Colonic mucosa (tissue), 4 donors: ENCODE data around the gene LRRC26. TPM values are rescaled to one million over a fixed set of nuclear protein-coding genes. Genes with fewer than 3 reads are reported as not detected.

Source experiments
- DNase-seq: peaks from one replicate; pipeline ENCODE4 v3.0.0-alpha.2; 2020
- H3K27ac ChIP-seq: fragments of 200-600 bp; one replicate; pipeline ENCODE4 v1.8.0; 2021
- H3K27me3 ChIP-seq: fragments of 200-600 bp; one replicate; pipeline ENCODE4 v1.8.0; 2021
- H3K36me3 ChIP-seq: fragments of 200-600 bp; one replicate; pipeline ENCODE4 v1.8.0; 2021
- H3K4me1 ChIP-seq: fragments of 200-600 bp; one replicate; pipeline ENCODE4 v1.8.0; 2021; ENCODE audit warnings: mild to moderate bottlenecking
- H3K4me3 ChIP-seq: fragments of 200-600 bp; one replicate; pipeline ENCODE4 v1.8.0; 2021
- H3K9ac ChIP-seq, 2 donors: one replicate each; pipeline ENCODE4 v1.7.0; 2013; ENCODE audit warnings: control low read depth in 2 of 2, low read depth in 2 of 2, low read length in 2 of 2
- H3K9me3 ChIP-seq: fragments of 200-600 bp; one replicate; pipeline ENCODE4 v1.8.0; 2021
- intact Hi-C: fragments of 100-400 bp; cut with DNase I; formaldehyde crosslinking; loops from one replicate; pipeline ENCODE4 v1.14.1; 2022
- total RNA-seq, 2 donors: library from RNA; stranded (reverse); fragmentation: NEBNext Ultra II Directional in 1 of 2; extraction: Animal tissue kit (Norgen Biotek cat#: 25700) in 1 of 2; gene quantifications; one replicate each; pipeline ENCODE4 v1.2.1, GENCODE V29; 2021
- TF ChIP-seq, protein P1 (sequence below): fragments of 200-600 bp; IDR thresholded peaks from one replicate; pipeline ENCODE4 v1.8.0; 2022; ENCODE audit warnings: antibody characterized with exemption, mild to moderate bottlenecking
- donor health status: healthy.
- donor health status: DM: no; HTN: no; CAD: no.
- donor health status: DM: no; HTN: no; CAD: no.

The LRRC26 gene
- total RNA-seq, 2 donors from 2014 or later = 64.6 to 95.8 TPM

DNA sequence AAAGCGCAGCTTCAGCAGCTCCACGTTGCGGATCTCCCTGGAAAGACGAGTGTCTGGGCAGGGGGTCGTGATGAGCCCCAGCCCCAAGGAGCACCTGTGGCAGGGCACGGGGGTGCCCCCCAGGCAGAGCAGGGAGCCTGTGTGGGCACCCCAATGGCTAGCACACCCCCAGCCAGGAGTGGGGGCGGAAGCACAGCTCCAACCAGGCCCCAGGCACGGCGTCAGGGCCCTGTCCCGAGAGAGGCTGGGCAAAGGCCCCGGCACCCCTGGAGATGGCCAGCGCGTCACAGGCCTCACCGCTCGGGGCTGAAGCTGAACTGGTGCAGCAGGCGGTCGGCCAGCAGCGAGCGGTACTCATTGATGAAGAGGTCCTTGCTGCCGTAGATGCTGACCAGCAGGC is 10.6 kb upstream of the LRRC26 start:
- DNase-seq = no peak
- Histone ChIP-seq H3K27ac (no peak overlapping the region), H3K9ac (no peak overlapping the region), H3K9me3 (no peaks in the 10 kb centered on the region), H3K4me3 (no peak overlapping the region), H3K36me3 (no peaks in the 10 kb centered on the region), H3K4me1 (peaks cover 4% of the 10 kb centered on the region), H3K27me3 (peaks cover 2% of the 10 kb centered on the region)
- TF ChIP-seq, protein P1, sequence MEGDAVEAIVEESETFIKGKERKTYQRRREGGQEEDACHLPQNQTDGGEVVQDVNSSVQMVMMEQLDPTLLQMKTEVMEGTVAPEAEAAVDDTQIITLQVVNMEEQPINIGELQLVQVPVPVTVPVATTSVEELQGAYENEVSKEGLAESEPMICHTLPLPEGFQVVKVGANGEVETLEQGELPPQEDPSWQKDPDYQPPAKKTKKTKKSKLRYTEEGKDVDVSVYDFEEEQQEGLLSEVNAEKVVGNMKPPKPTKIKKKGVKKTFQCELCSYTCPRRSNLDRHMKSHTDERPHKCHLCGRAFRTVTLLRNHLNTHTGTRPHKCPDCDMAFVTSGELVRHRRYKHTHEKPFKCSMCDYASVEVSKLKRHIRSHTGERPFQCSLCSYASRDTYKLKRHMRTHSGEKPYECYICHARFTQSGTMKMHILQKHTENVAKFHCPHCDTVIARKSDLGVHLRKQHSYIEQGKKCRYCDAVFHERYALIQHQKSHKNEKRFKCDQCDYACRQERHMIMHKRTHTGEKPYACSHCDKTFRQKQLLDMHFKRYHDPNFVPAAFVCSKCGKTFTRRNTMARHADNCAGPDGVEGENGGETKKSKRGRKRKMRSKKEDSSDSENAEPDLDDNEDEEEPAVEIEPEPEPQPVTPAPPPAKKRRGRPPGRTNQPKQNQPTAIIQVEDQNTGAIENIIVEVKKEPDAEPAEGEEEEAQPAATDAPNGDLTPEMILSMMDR = no peak
- intact Hi-C loops = no loop called here

DNA sequence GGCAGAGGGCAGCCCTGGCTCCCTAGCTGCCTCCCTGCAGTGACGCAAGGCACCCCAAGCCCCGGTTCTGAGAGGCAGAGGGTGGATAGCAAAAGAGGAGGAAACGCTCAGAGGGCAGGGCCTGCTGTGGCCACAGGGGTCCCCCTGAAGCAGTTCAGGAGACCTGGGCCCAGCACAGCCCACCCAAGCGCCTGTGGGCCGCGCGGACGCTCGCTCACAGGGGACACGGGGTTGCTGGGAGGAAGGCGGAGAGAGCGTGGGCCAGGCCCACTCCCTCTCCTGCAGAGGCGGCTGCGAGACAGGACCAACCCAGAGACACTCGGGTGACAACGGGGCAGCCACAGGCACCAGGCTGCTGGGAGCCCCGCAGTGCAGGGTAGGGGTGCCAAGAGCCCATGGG is 9.9 kb upstream of the LRRC26 start:
- TF ChIP-seq, protein P1 = no peak
- peaks cover 9% of the 10 kb centered on the region for H3K27me3 ChIP-seq
- H3K36me3 ChIP-seq = no peaks in the 10 kb centered on the region
- H3K9ac ChIP-seq = no peak overlapping the region
- H3K4me3 ChIP-seq = no peak overlapping the region
- no peaks in the 10 kb centered on the region for H3K9me3 ChIP-seq
- H3K4me1 ChIP-seq = peaks cover 4% of the 10 kb centered on the region
- intact Hi-C loops = no loop called here
- H3K27ac ChIP-seq = no peak overlapping the region
- DNase-seq = no peak

DNA sequence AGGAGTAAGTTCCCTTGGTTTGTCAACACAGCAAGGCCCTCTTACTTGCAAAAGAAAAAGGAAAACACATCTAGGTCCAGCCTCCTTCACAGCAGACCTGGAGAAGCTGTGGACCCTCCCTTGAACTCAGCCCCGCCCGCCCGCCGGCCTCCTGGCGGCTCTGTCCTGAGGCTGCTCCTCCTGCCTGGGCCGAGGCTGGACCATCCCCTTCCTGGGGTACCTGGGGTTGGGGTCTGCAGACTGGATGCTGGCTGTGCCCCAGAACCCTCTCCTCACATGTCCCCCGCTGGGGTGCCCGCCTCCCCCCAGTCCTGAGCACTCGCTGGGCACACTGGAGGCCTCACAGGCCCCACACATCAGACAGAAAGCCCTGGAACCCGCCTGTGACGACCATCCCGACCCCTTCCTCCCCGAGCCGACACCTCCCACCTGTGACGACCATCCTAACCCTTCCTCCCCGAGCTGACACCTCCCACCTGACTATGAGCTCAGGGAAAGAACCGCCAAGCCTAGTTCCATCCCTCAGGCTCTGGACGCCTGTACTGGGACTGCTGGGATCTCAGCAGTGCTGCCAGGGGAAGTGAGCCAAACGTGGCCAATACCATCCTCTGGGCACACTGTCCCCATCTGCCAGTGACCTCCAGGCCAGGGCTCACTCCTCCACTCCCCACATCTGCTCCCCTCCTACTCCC is 9.2 kb upstream of the LRRC26 start:
- Histone ChIP-seq H3K27ac (no peak overlapping the region), H3K4me1 (peaks cover 4% of the 10 kb centered on the region), H3K4me3 (no peak overlapping the region), H3K9me3 (no peaks in the 10 kb centered on the region), H3K36me3 (no peaks in the 10 kb centered on the region), H3K9ac (no peak overlapping the region), H3K27me3 (peaks cover 9% of the 10 kb centered on the region)
- intact Hi-C loops = no loop called here
- TF ChIP-seq, protein P1 = no peak
- DNase-seq = no peak

GRCh38 chr9:137178201-137178938 is 8.5 kb upstream of the LRRC26 start:
- Histone ChIP-seq H3K4me3 (no peak overlapping the region), H3K9ac (no peak overlapping the region), H3K9me3 (no peaks in the 10 kb centered on the region), H3K36me3 (no peaks in the 10 kb centered on the region), H3K4me1 (peaks cover 4% of the 10 kb centered on the region), H3K27me3 (peaks cover 9% of the 10 kb centered on the region), H3K27ac (no peak overlapping the region)
- TF ChIP-seq, protein P1 = no peak
- no peak for DNase-seq
- intact Hi-C loops = no loop called here

GRCh38 chr9:137176302-137177182 is 6.7 kb upstream of the LRRC26 start:
- TF ChIP-seq, protein P1 = peak; percentile 48
- Histone ChIP-seq H3K4me3 (no peak overlapping the region), H3K9me3 (no peaks in the 10 kb centered on the region), H3K27ac (no peak overlapping the region), H3K36me3 (no peaks in the 10 kb centered on the region), H3K4me1 (peaks cover 4% of the 10 kb centered on the region), H3K9ac (no peak overlapping the region), H3K27me3 (peaks cover 10% of the 10 kb centered on the region)
- intact Hi-C loops = no loop called here
- DNase-seq = peak; percentile 51
